G401.6 (cell line): ENCODE data around the gene PLN.

Source experiments
- FAIRE-seq: peaks from 2 replicates; lab custom pipeline; 2012; peaks lifted over from hg19 to GRCh38; lab: Jason Lieb, UNC

PLN gene

GRCh38 chr6:118537574-118537973, 10.5 kb upstream of the PLN start:
- FAIRE-seq = no peak

GRCh38 chr6:118542184-118542952, 5.7 kb upstream of the PLN start:
- no peak for FAIRE-seq

GRCh38 chr6:118544105-118544504, 4.0 kb upstream of the PLN start:
- no peak for FAIRE-seq

GRCh38 chr6:118546164-118546879, 1.8 kb upstream of the PLN start:
- no peak for FAIRE-seq

- FAIRE-seq = no peak
Measured at GRCh38 chr6:118546880-118547218, 1.2 kb upstream of the PLN start.

- FAIRE-seq = no peak
Measured at GRCh38 chr6:118548613-118549012, 517 bp downstream of the PLN start.

- peak; percentile 90 for FAIRE-seq
Measured at GRCh38 chr6:118551063-118552053, 3.3 kb downstream of the PLN start.

GRCh38 chr6:118553132-118553531, 5.0 kb downstream of the PLN start:
- FAIRE-seq = no peak

GRCh38 chr6:118554698-118555097, 6.6 kb downstream of the PLN start:
- FAIRE-seq = no peak

- no peak for FAIRE-seq
Measured at GRCh38 chr6:118558464-118559217, 10.5 kb downstream of the PLN start.

- no peak for FAIRE-seq
Measured at GRCh38 chr6:118559659-118560058, 11.6 kb downstream of the PLN start.

GRCh38 chr6:118562248-118562647, 14.2 kb downstream of the PLN start:
- no peak for FAIRE-seq

- no peak for FAIRE-seq
Measured at GRCh38 chr6:118562959-118563358, 14.9 kb downstream of the PLN start.

- FAIRE-seq = no peak
Measured at GRCh38 chr6:118565311-118565960, 17.3 kb downstream of the PLN start.

- no peak for FAIRE-seq
Measured at GRCh38 chr6:118567974-118568373, 19.9 kb downstream of the PLN start.

- FAIRE-seq = no peak
Measured at GRCh38 chr6:118569498-118569897, 21.4 kb downstream of the PLN start.

GRCh38 chr6:118571121-118571520, 23.0 kb downstream of the PLN start:
- FAIRE-seq = no peak

GRCh38 chr6:118574051-118574865, 26.2 kb downstream of the PLN start:
- no peak for FAIRE-seq

- FAIRE-seq = no peak
Measured at GRCh38 chr6:118577972-118578371, 29.9 kb downstream of the PLN start.

- FAIRE-seq = no peak
Measured at GRCh38 chr6:118578617-118579016, 30.5 kb downstream of the PLN start.

- FAIRE-seq = no peak
Measured at GRCh38 chr6:118579786-118580185, 31.7 kb downstream of the PLN start.
